C4-2B (cell line): Measurements from ENCODE around the gene FHDC1.

Experiments
- H3K27ac ChIP-seq: fragments of 450-650 bp; 2 replicates; pipeline ENCODE4 v1.5.1; 2017
- CTCF ChIP-seq: fragments of 450-650 bp; conservative IDR thresholded peaks from 2 replicates; pipeline ENCODE4 v1.5.1; 2017; ENCODE audit warnings: mild to moderate bottlenecking
- ZFX ChIP-seq: fragments of 450-650 bp; IDR thresholded peaks from 2 replicates; pipeline ENCODE4 v1.6.1; 2017

The FHDC1 gene

GRCh38 chr4:152941411-152941810 is 5.3 kb downstream of the FHDC1 start:
- TF ChIP-seq CTCF (no peak), ZFX (no peak)
- H3K27ac ChIP-seq: no peak overlapping the region

- TF ChIP-seq ZFX: no peak
- no peak for TF ChIP-seq CTCF
- no peak overlapping the region for H3K27ac ChIP-seq
Observed at GRCh38 chr4:152942346-152942745, 6.2 kb downstream of the FHDC1 start.

GRCh38 chr4:152943672-152944071 is 7.5 kb downstream of the FHDC1 start:
- no peak for TF ChIP-seq CTCF
- H3K27ac ChIP-seq: no peak overlapping the region

GRCh38 chr4:152944666-152945320 is 8.7 kb downstream of the FHDC1 start:
- no peak overlapping the region for H3K27ac ChIP-seq

GRCh38 chr4:152945639-152946038 is 9.5 kb downstream of the FHDC1 start:
- no peak for TF ChIP-seq CTCF

More at GRCh38 chr4:152944666-152945320, 8.7 kb downstream of the FHDC1 start:
- no peak for TF ChIP-seq ZFX
- TF ChIP-seq CTCF: no peak

GRCh38 chr4:152946446-152946845 is 10.3 kb downstream of the FHDC1 start:
- no peak overlapping the region for H3K27ac ChIP-seq
- no peak for TF ChIP-seq ZFX
- TF ChIP-seq CTCF: no peak

More at GRCh38 chr4:152945639-152946038, 9.5 kb downstream of the FHDC1 start:
- no peak overlapping the region for H3K27ac ChIP-seq

- no peak overlapping the region for H3K27ac ChIP-seq
- no peak for TF ChIP-seq CTCF
- TF ChIP-seq ZFX: no peak
Observed at GRCh38 chr4:152947311-152947710, 11.2 kb downstream of the FHDC1 start.
